GM23338 (cell line): ENCODE measurements around the gene CTU1. TPM values are rescaled to one million over a fixed set of nuclear protein-coding genes. Genes with fewer than 3 reads are reported as not detected.

Experiments used
- ATAC-seq: fragments of 200-7000 bp; cut with Tn5 transposase; 3 replicates; pipeline ENCODE4 v1.9.1; 2020
- DNase-seq: peaks from one replicate; pipeline ENCODE4 v3.0.0-alpha.2; 2015; ENCODE audit warnings: low spot score
- H2AFZ ChIP-seq: fragments of 200-600 bp; sonication (generic); 2 replicates; pipeline ENCODE4 v1.8.0; 2016; ENCODE audit warnings: antibody characterized with exemption, mild to moderate bottlenecking, moderate library complexity
- H3F3A ChIP-seq: fragments of 200-600 bp; sonication (generic); replicated peaks from 2 replicates; pipeline ENCODE4 v1.8.0; 2017; ENCODE audit warnings: antibody characterized with exemption, mixed run types, low read depth
- H3K27ac ChIP-seq: fragments of 200-600 bp; sonication (generic); 2 replicates; pipeline ENCODE4 v1.6.1; 2016; ENCODE audit warnings: low read depth
- H3K27me3 ChIP-seq: fragments of 200-600 bp; sonication (generic); 2 replicates; pipeline ENCODE4 v1.8.0; 2016; ENCODE audit warnings: mild to moderate bottlenecking, mixed run types, moderate library complexity; ENCODE audit not compliant: insufficient read depth
- H3K36me3 ChIP-seq: fragments of 200-600 bp; sonication (generic); 2 replicates; pipeline ENCODE4 v1.8.0; 2016; ENCODE audit warnings: mild to moderate bottlenecking; ENCODE audit not compliant: insufficient read depth
- H3K4me1 ChIP-seq: fragments of 200-600 bp; sonication (generic); 2 replicates; pipeline ENCODE4 v1.8.0; 2016; ENCODE audit warnings: mild to moderate bottlenecking, moderate library complexity; ENCODE audit not compliant: insufficient read depth
- H3K4me2 ChIP-seq: fragments of 200-600 bp; sonication (generic); 2 replicates; pipeline ENCODE4 v1.7.1; 2017; ENCODE audit warnings: mixed run types
- H3K4me3 ChIP-seq: fragments of 200-600 bp; sonication (generic); 2 replicates; pipeline ENCODE4 v1.6.1; 2016; ENCODE audit warnings: mixed run types
- H3K79me2 ChIP-seq: fragments of 200-600 bp; sonication (generic); replicated peaks from 2 replicates; pipeline ENCODE4 v1.8.0; 2017; ENCODE audit warnings: mild to moderate bottlenecking; ENCODE audit not compliant: insufficient read depth
- H3K9me2 ChIP-seq: fragments of 200-600 bp; sonication (generic); 2 replicates; pipeline ENCODE4 v1.8.0; 2017; ENCODE audit not compliant: insufficient read depth
- H4K20me1 ChIP-seq: fragments of 200-600 bp; sonication (generic); replicated peaks from 2 replicates; pipeline ENCODE4 v1.8.0; 2017; ENCODE audit warnings: mild to moderate bottlenecking; ENCODE audit not compliant: insufficient read depth
- H3K27ac Mint-ChIP-seq: 2 replicates; pipeline ENCODE4 v1.8.0; 2020; ENCODE audit warnings: inconsistent platforms, mild to moderate bottlenecking, moderate library complexity, mixed read lengths
- H3K27me3 Mint-ChIP-seq: 3 replicates; pipeline ENCODE4 v1.8.0; 2022; ENCODE audit warnings: low read depth, mild to moderate bottlenecking, moderate library complexity, mixed read lengths, inconsistent platforms; ENCODE audit not compliant: insufficient read depth, poor library complexity
- H3K36me3 Mint-ChIP-seq: 3 replicates; pipeline ENCODE4 v1.8.0; 2021; ENCODE audit warnings: low read depth, mild to moderate bottlenecking, inconsistent platforms, moderate library complexity, mixed read lengths
- H3K4me1 Mint-ChIP-seq: 3 replicates; pipeline ENCODE4 v1.8.0; 2020; ENCODE audit warnings: mild to moderate bottlenecking, inconsistent platforms, mixed read lengths
- H3K4me3 Mint-ChIP-seq: 3 replicates; pipeline ENCODE4 v1.8.0; 2021; ENCODE audit warnings: moderate library complexity, mild to moderate bottlenecking, inconsistent platforms, mixed read lengths
- H3K9me3 Mint-ChIP-seq: 3 replicates; pipeline ENCODE4 v1.8.0; 2020; ENCODE audit warnings: moderate library complexity, mild to moderate bottlenecking, inconsistent platforms, mixed read lengths
- CREB1 ChIP-seq: fragments of 250-450 bp; sonication (Bioruptor Pico); IDR thresholded peaks from 2 replicates; pipeline ENCODE4 v1.5.0; 2020; ENCODE audit warnings: low read depth, mild to moderate bottlenecking, moderate library complexity
- CTCF ChIP-seq, 2 experiments: fragments of 200-600 bp in 1 of 2; sonication (generic) in 1 of 2; conservative IDR thresholded peaks; 2 replicates each; pipeline versions ENCODE4 v1.5.1 to v1.6.1; 2016 to 2017; ENCODE audit warnings: antibody characterized with exemption in 2 of 2, low read depth in 2 of 2, mild to moderate bottlenecking in 2 of 2, moderate library complexity in 1 of 2
- ETS1 ChIP-seq: IDR thresholded peaks from 2 replicates; pipeline ENCODE4 v1.6.1; 2016; ENCODE audit warnings: antibody characterized with exemption
- EZH2 ChIP-seq: fragments of 200-600 bp; sonication (generic); IDR thresholded peaks from one replicate; pipeline ENCODE4 v1.8.0; 2017; ENCODE audit warnings: antibody characterized with exemption, mild to moderate bottlenecking, low read depth; ENCODE audit not compliant: unreplicated experiment
- EZH2phosphoT487 ChIP-seq: fragments of 200-600 bp; sonication (generic); IDR thresholded peaks from one replicate; pipeline ENCODE4 v1.8.1; 2018; ENCODE audit warnings: antibody characterized with exemption; ENCODE audit not compliant: unreplicated experiment
- JUNB ChIP-seq: IDR thresholded peaks from one replicate; pipeline ENCODE4 v1.6.1; 2016; ENCODE audit warnings: antibody characterized with exemption; ENCODE audit not compliant: unreplicated experiment
- NANOG ChIP-seq: IDR thresholded peaks from 2 replicates; pipeline ENCODE4 v1.6.1; 2016; ENCODE audit warnings: antibody characterized with exemption, borderline replicate concordance
- POLR2AphosphoS5 ChIP-seq: IDR thresholded peaks from 2 replicates; pipeline ENCODE4 v1.6.1; 2016; ENCODE audit warnings: antibody characterized with exemption, low read depth
- REST ChIP-seq: IDR thresholded peaks from one replicate; pipeline ENCODE4 v1.6.1; 2018; ENCODE audit warnings: antibody characterized with exemption; ENCODE audit not compliant: unreplicated experiment
- STAT1 ChIP-seq: IDR thresholded peaks from one replicate; pipeline ENCODE4 v1.6.1; 2016; ENCODE audit warnings: antibody characterized with exemption; ENCODE audit not compliant: unreplicated experiment
- ZNF114 ChIP-seq: fragments of 250-450 bp; sonication (Bioruptor Pico); IDR thresholded peaks from 2 replicates; pipeline ENCODE4 v1.5.0; 2020; ENCODE audit warnings: mild to moderate bottlenecking, moderate library complexity
- ZNF331 ChIP-seq: fragments of 250-450 bp; sonication (Bioruptor Pico); IDR thresholded peaks from 2 replicates; pipeline ENCODE4 v1.5.0; 2020; ENCODE audit warnings: low read depth, mild to moderate bottlenecking, moderate library complexity
- polyA plus RNA-seq: library from polyadenylated mRNA; unstranded; fragments of >200 nt; fragmentation: Nextera tagmentation; extraction: Ambion mirVana; gene quantifications from 2 replicates; pipeline ENCODE4 v1.2.1, GENCODE V29; 2016
- total RNA-seq: library from RNA; depleted of rRNA; stranded (reverse); fragments of >200 nt; shearing (Covaris generic); gene quantifications from 2 replicates; pipeline ENCODE4 v1.2.3, GENCODE V29; 2014

The CTU1 gene
- total and polyA plus RNA-seq, 2 experiments from 2014 or later: 3.7 to 18.8 TPM

GRCh38 chr19:51108805-51109146, 567 bp upstream of the CTU1 start (continued):
- TF ChIP-seq CTCF (conservative IDR thresholded peaks at IDR 0.05; ENCODE audit: low read depth in 2 of 2): no peak
- no peak for TF ChIP-seq REST
- TF ChIP-seq NANOG: no peak
- no peak for TF ChIP-seq ZNF331 (CRISPR knock-in tag)
- no peak for TF ChIP-seq EZH2
- TF ChIP-seq POLR2AphosphoS5: no peak
- no peak for TF ChIP-seq JUNB
- TF ChIP-seq STAT1: no peak

- Histone ChIP-seq H3K9me2 (no peaks in the 10 kb centered on the region), H3K36me3 (peaks cover 4% of the 10 kb centered on the region; the same call in 1 of the 2 replicates), H2AFZ (no peak overlapping the region), H3K4me2 (peak overlapping the region; percentile 95), H3F3A (no peaks in the 10 kb centered on the region), H3K4me3 (peak overlapping the region; percentile 81), H3K27ac (no peak overlapping the region), H3K27me3 (no peaks in the 10 kb centered on the region), H3K79me2 (peaks cover 14% of the 10 kb centered on the region), H4K20me1 (peaks cover 6% of the 10 kb centered on the region; the same call in 1 of the 2 replicates), H3K4me1 (peaks cover 8% of the 10 kb centered on the region; the same call in 1 of the 2 replicates)
- Mint-ChIP-seq H3K4me3 (peak overlapping the region; percentile 98), H3K27me3 (peaks cover 13% of the 10 kb centered on the region), H3K36me3 (peaks cover 14% of the 10 kb centered on the region), H3K4me1 (peaks cover 5% of the 10 kb centered on the region), H3K9me3 (no peaks in the 10 kb centered on the region; the same call in 2 of the 3 replicates), H3K27ac (peak overlapping the region; percentile 93)
- peak; percentile 32 for DNase-seq
- ATAC-seq: peak; percentile 18
- TF ChIP-seq ZNF331 (CRISPR knock-in tag): no peak
- TF ChIP-seq ZNF114 (CRISPR knock-in tag): no peak
- TF ChIP-seq EZH2phosphoT487: no peak
- TF ChIP-seq CREB1 (CRISPR knock-in tag): no peak
- TF ChIP-seq JUNB: no peak
- no peak for TF ChIP-seq POLR2AphosphoS5
- no peak for TF ChIP-seq NANOG
- no peak for TF ChIP-seq REST
- no peak for TF ChIP-seq ETS1
Observed at GRCh38 chr19:51107406-51108065, 673 bp downstream of the CTU1 start.
